ENCODE data around the gene SLC34A3. TPM values are rescaled to one million over a fixed set of nuclear protein-coding genes. Genes with fewer than 3 reads are reported as not detected.

Gene SLC34A3
- total RNA-seq, 1 experiment from 2014 or later, result 0.13 TPM

DNA sequence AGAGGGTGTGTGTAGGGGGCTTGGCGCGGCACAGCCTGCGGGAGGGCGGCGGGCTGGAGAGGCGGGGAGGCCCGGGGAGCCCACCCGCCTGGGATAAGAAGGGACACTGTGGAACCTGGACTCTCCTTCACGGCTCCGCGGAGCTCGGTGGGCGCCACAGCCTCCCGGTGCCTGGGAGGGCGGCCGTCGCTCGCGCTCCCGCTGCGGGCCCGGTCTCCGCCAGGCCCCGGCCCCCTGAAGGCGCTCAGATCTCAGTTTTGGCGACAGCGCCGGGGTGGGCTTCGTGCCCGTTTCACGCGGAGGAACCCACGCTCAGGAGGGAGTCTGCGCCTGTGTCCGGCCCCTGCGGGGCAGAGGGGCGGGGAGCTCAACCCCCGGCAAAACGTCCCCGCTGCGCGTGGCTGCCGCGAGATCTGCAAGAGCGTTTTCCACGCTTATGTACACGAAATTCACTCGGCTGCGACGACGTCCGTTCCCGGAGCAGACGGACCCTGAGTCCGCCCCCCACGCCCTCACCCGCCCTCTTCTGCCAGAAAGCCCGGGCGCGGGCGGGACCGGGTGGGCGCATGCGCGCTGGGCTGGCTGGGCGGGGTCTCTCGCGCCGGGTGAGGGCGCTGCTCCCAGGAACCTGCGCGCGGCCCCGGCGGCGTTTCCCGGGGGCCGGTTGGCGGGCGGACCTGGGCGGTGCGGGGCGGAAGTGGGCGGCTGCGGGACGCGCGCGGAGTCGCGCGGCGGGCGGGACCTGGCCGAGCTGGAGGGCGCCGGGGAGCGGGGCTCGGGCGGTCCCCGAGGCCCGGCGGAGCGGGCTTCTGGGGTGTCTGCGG is 24.1 kb downstream of the SLC34A3 start, which contains the start of gene NELFB (continued):
- TF ChIP-seq, protein P1, sequence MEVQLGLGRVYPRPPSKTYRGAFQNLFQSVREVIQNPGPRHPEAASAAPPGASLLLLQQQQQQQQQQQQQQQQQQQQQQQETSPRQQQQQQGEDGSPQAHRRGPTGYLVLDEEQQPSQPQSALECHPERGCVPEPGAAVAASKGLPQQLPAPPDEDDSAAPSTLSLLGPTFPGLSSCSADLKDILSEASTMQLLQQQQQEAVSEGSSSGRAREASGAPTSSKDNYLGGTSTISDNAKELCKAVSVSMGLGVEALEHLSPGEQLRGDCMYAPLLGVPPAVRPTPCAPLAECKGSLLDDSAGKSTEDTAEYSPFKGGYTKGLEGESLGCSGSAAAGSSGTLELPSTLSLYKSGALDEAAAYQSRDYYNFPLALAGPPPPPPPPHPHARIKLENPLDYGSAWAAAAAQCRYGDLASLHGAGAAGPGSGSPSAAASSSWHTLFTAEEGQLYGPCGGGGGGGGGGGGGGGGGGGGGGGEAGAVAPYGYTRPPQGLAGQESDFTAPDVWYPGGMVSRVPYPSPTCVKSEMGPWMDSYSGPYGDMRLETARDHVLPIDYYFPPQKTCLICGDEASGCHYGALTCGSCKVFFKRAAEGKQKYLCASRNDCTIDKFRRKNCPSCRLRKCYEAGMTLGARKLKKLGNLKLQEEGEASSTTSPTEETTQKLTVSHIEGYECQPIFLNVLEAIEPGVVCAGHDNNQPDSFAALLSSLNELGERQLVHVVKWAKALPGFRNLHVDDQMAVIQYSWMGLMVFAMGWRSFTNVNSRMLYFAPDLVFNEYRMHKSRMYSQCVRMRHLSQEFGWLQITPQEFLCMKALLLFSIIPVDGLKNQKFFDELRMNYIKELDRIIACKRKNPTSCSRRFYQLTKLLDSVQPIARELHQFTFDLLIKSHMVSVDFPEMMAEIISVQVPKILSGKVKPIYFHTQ (CRISPR knock-in tag; IDR thresholded peaks at IDR 0.05), result no peak
- TF ChIP-seq ETV6 (CRISPR knock-in tag; IDR thresholded peaks at IDR 0.05), result peak; percentile 42; the same call in 1 of the 2 replicates

DNA sequence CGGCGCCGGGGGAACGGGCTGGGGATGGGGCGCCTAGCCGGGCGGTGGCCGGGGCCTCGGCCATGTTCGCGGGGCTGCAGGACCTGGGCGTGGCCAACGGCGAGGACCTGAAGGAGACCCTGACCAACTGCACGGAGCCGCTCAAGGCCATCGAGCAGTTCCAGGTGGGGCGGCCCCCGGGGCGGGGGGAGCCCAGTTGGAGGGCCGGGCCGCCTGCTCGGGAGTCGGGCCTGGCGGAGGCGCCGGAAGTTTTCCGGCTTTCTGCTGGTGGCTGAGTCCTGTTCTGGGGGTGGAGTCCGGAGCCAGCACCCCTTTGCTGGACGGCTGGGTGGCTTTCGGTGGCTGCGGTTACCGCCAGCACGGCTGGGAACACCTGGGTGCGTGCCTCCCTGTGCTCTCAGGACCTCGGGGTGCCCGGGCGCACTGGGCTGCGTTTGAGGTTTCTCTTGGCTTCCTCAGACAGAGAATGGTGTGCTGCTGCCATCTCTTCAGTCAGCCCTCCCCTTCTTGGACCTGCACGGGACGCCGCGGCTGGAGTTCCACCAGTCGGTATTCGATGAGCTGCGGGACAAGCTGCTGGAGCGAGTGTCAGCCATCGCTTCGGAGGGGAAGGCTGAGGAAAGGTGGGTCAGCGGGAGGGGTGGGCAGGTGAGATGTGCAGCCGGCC is 24.9 kb downstream of the SLC34A3 start:
- TF ChIP-seq SP1 (CRISPR knock-in tag; conservative IDR thresholded peaks at IDR 0.05) (peak; percentile 27; the same call in 1 of the 2 replicates), SOX15 (CRISPR knock-in tag; IDR thresholded peaks at IDR 0.05) (no peak), NFYB (CRISPR knock-in tag; conservative IDR thresholded peaks at IDR 0.05; ENCODE audit: low read depth) (no peak)
- TF ChIP-seq, protein P2, sequence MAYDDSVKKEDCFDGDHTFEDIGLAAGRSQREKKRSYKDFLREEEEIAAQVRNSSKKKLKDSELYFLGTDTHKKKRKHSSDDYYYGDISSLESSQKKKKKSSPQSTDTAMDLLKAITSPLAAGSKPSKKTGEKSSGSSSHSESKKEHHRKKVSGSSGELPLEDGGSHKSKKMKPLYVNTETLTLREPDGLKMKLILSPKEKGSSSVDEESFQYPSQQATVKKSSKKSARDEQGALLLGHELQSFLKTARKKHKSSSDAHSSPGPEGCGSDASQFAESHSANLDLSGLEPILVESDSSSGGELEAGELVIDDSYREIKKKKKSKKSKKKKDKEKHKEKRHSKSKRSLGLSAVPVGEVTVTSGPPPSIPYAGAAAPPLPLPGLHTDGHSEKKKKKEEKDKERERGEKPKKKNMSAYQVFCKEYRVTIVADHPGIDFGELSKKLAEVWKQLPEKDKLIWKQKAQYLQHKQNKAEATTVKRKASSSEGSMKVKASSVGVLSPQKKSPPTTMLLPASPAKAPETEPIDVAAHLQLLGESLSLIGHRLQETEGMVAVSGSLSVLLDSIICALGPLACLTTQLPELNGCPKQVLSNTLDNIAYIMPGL (CRISPR knock-in tag; IDR thresholded peaks at IDR 0.05), result 0 out of 2 replicates have a peak, but pooled peaks have one; percentile 3
- TF ChIP-seq, protein P3, sequence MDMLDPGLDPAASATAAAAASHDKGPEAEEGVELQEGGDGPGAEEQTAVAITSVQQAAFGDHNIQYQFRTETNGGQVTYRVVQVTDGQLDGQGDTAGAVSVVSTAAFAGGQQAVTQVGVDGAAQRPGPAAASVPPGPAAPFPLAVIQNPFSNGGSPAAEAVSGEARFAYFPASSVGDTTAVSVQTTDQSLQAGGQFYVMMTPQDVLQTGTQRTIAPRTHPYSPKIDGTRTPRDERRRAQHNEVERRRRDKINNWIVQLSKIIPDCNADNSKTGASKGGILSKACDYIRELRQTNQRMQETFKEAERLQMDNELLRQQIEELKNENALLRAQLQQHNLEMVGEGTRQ (CRISPR knock-in tag; IDR thresholded peaks at IDR 0.05), result peak; percentile 18; the same call in 1 of the 2 replicates
- H3K27me3 Mint-ChIP-seq (ENCODE audit: low read depth), result peaks cover 7% of the 10 kb centered on the region; the same call in 1 of the 2 replicates
- H3K4me3 Mint-ChIP-seq, result peak overlapping the region; percentile 83
- H3K4me1 Mint-ChIP-seq, result peaks cover 8% of the 10 kb centered on the region
- no peaks in the 10 kb centered on the region for H3K9me3 Mint-ChIP-seq
- peak; percentile 57 for DNase-seq (ENCODE audit: low spot score)
- ChIA-PET CTCF (interaction anchor here (0.8 to 4.6 kb wide), 9 partner anchors 11 to 192 kb away, joined by 3 to 59 read pairs (median 7); partner anchors contain the start of gene TOR4A), POLR2A (interaction anchor here (1.5 to 1.6 kb wide), 2 partner anchors 15 to 55 kb away, joined by 4 to 8 read pairs; partner anchors contain the start of genes TPRN and TUBB4B)
- H3K36me3 Mint-ChIP-seq, result peaks cover 16% of the 10 kb centered on the region
- ATAC-seq, result peak; percentile 38
- H3K27ac Mint-ChIP-seq, result no peak overlapping the region

DNA sequence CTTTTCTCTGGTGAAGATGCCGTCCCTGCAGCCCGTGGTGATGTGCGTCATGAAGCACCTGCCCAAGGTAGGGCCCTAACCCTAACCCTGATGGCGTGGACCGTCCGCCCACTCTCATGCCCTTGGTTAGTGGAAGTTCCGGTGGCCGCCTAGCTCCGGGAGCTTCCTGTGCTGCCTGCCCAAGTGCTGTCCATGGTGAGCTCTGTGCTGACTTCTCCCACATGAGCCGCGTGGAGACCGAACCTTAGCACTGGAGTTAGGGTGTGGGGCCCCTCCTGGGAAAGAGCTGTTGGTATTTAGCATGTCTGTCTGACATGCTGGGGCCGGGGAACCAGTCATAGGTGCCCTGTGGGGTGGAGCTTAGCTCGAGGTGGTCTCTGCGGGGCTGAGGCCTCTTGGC is 25.7 kb downstream of the SLC34A3 start:
- ATAC-seq, result no peak
- no peaks in the 10 kb centered on the region for H3K9me3 Mint-ChIP-seq
- no peak for TF ChIP-seq FOXJ3 (CRISPR knock-in tag; IDR thresholded peaks at IDR 0.05; ENCODE audit: borderline replicate concordance)
- TF ChIP-seq, protein P2 (CRISPR knock-in tag; IDR thresholded peaks at IDR 0.05), result 0 out of 2 replicates have a peak, but pooled peaks have one; percentile 13
- TF ChIP-seq CBFB (CRISPR knock-in tag; IDR thresholded peaks at IDR 0.05; ENCODE audit: low read depth), result no peak
- ChIA-PET POLR2A (interaction anchor here (1.5 kb wide), 1 partner anchor 16 kb away, joined by 8 read pairs; the partner anchor contains the start of gene TUBB4B), CTCF (interaction anchor here (0.7 to 1.6 kb wide), 4 partner anchors 12 to 40 kb away, joined by 3 to 10 read pairs (median 7); partner anchors contain the start of gene TOR4A)
- peak overlapping the region; percentile 83 for H3K4me3 Mint-ChIP-seq
- DNase-seq (ENCODE audit: low spot score), result no peak
- H3K27me3 Mint-ChIP-seq (ENCODE audit: low read depth), result peaks cover 7% of the 10 kb centered on the region; the same call in 1 of the 2 replicates
- no peak overlapping the region for H3K27ac Mint-ChIP-seq
- H3K36me3 Mint-ChIP-seq, result peaks cover 16% of the 10 kb centered on the region
- peaks cover 5% of the 10 kb centered on the region for H3K4me1 Mint-ChIP-seq

Measured in WTC11 (cell line).